Loucy (cell line): ENCODE results near the gene MYDGF.

ENCODE experiments used
- EZH2phosphoT487 ChIP-seq: fragments of 200-600 bp; IDR thresholded peaks from 2 replicates; pipeline ENCODE4 v1.6.1; 2018; ENCODE audit warnings: antibody characterized with exemption, mild to moderate bottlenecking, moderate library complexity, borderline replicate concordance
- TF ChIP-seq, protein P1 (sequence below): fragments of 200-600 bp; sonication (generic); conservative IDR thresholded peaks from 2 replicates; pipeline ENCODE4 v1.5.1; 2014; ENCODE audit warnings: mild to moderate bottlenecking, antibody characterized with exemption, low read length

DNA sequence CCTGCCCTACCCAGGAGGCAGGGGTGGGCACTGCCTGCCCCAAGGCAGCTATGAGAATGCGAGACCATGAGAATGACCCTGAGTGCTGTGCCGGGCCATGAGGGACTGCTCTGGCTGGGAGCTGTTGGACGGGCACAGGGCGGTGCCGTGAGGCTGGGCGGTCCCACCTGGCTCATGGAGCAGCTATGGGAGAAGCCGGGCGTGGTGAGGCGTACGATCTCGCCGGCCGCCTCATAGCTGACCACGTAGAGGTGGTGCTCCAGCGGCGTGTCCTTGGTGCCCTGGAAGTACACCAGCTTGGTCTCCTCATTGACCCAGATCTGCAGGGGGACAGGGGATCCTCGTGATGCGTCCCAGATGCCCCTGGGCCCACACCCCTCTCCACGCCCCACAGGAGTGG, 19.3 kb upstream of the MYDGF start:
- TF ChIP-seq, protein P1, sequence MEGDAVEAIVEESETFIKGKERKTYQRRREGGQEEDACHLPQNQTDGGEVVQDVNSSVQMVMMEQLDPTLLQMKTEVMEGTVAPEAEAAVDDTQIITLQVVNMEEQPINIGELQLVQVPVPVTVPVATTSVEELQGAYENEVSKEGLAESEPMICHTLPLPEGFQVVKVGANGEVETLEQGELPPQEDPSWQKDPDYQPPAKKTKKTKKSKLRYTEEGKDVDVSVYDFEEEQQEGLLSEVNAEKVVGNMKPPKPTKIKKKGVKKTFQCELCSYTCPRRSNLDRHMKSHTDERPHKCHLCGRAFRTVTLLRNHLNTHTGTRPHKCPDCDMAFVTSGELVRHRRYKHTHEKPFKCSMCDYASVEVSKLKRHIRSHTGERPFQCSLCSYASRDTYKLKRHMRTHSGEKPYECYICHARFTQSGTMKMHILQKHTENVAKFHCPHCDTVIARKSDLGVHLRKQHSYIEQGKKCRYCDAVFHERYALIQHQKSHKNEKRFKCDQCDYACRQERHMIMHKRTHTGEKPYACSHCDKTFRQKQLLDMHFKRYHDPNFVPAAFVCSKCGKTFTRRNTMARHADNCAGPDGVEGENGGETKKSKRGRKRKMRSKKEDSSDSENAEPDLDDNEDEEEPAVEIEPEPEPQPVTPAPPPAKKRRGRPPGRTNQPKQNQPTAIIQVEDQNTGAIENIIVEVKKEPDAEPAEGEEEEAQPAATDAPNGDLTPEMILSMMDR = no peak
- no peak for TF ChIP-seq EZH2phosphoT487
